Sigmoid colon (tissue), 4 donors: ENCODE data around the gene ST7L.

ENCODE experiments used
- CTCF ChIP-seq, 4 experiments: fragments of 450-650 bp in 3 of 4; fragments of 200-600 bp in 1 of 4; IDR thresholded peaks; one replicate each; pipeline ENCODE4 v1.5.1; 2016 to 2019; ENCODE audit warnings: antibody characterized with exemption in 4 of 4, mild to moderate bottlenecking in 3 of 4, moderate library complexity in 2 of 4
- POLR2AphosphoS5 ChIP-seq, 4 donors: sonication (generic); formaldehyde crosslinking; IDR thresholded peaks; one replicate each; pipeline ENCODE4 v1.6.1; 2017; ENCODE audit warnings: antibody characterized with exemption in 4 of 4

- TF ChIP-seq CTCF (IDR thresholded peaks at IDR 0.05) (no peak), POLR2AphosphoS5 (IDR thresholded peaks at IDR 0.05) (no peak)
These were observed 116.1 kb downstream of the ST7L start for GRCh38 chr1:112502826-112503225.
